ENCODE results near the gene FGF1. TPM values are rescaled to one million over a fixed set of nuclear protein-coding genes. Genes with fewer than 3 reads are reported as not detected.
A peak's percentile ranks its signal among the peaks of the same experiment; 100 is the strongest.

Gene FGF1
- total RNA-seq, 1 experiment from 2014 or later, result 0.03 TPM

DNA sequence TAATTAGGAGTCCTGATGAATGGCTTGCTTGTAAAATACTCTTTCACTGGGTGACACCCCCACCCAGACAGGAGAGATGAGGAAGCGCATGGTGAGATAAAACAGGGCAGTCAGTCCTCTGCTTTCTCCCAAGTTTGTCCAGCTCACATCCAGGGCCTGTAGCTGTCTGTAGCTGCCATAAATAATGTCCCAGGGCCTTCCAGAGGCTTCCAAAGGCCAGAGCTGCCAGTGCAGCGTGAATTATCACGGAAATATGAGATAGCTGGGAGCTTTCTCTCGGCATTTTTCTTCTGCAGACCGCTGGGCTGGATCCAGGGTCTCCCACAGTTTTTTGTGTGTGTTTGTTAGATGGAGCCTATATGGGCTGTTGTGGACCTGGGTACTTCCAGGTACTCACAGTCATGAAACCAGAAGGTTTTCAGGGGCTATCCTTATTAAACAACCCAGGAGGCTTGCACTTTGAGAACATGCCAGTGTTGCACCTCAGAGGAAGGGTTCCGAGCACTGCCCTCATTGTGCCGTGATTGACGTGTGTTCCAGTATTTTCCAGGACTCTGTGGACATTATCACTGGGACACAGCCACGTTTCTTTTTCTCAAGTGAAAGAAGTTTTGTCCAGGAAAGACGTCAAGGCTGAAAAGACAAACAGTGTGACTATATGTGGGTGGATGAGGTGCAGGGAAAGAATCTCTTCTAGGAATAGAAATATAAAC is 117.5 kb downstream of the FGF1 start:
- in situ Hi-C loops (cut with HindIII; ENCODE audit: low sequenced_read_pairs), result no loop called here
- DNase-seq (ENCODE audit: low spot score), result no peak

DNA sequence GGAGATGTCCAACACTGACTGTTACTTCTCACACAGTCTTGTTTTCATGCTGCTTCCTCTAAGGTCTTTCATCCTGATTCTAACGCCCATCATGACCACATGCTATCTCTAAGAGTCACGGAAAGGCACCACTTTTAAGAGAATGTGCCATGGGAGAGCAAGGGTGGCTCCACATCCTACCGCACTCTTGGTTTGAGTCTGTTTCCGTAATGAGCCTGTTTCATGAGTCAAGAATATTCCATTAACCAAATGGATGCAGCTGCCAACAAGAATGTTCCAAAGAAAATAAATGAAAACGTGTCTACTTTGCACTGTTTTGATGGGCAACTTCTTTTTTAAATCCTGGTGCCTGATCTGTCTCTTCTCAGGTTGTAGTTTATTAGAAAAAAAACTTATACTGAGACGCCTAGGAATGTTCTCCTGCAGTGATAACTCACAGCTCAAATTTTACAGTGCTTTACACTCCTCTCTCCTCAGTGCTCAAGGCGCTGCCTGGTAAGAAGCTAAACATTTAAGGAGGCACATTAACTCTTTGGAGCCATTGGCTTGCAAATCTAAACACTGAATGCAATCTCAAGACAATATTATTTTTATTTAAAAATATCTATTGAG is 124.3 kb downstream of the FGF1 start:
- in situ Hi-C loops (cut with HindIII; ENCODE audit: low sequenced_read_pairs), result no loop called here
- no peak for DNase-seq (ENCODE audit: low spot score)

DNA sequence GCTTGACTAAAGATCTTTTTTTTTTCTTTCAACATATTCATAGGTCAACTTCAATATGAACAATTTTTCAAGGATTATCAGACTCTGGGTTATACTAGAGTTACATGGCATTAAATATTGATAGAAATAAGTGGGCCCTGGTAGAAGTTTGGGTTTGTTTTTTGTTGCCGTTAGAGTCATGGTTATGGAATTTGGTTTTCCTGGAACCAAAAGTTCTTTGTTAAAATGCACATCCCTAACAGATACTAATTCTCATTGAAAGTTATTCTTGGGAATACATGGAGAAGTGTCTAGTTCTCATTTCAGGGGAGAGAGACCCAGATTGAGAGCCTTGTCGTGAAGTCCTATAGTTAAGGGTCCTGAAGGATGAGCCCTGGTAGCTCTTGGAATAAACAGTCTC is 124.9 kb downstream of the FGF1 start:
- DNase-seq (ENCODE audit: low spot score), result no peak
- in situ Hi-C loops (cut with HindIII; ENCODE audit: low sequenced_read_pairs), result no loop called here

DNA sequence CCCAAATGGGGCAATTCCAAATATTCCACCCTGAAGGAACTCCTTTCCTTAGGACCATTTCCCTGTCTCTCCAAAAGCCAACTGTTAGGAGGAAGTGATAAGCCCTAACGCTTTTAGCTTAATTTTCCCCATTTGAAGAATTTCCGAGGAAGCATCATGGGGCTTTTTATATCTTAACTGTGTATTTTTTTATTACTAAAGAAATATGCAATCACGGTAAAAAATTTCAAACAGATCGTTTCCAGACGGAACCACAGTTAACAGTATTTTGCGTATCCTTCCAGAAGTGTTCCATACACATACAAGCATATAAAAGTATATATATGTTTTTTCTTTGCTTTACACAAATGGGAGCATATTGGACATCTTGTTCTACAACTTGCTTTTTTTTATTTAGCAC is 133.8 kb downstream of the FGF1 start:
- DNase-seq (ENCODE audit: low spot score), result no peak
- in situ Hi-C loops (cut with HindIII; ENCODE audit: low sequenced_read_pairs), result no loop called here

DNA sequence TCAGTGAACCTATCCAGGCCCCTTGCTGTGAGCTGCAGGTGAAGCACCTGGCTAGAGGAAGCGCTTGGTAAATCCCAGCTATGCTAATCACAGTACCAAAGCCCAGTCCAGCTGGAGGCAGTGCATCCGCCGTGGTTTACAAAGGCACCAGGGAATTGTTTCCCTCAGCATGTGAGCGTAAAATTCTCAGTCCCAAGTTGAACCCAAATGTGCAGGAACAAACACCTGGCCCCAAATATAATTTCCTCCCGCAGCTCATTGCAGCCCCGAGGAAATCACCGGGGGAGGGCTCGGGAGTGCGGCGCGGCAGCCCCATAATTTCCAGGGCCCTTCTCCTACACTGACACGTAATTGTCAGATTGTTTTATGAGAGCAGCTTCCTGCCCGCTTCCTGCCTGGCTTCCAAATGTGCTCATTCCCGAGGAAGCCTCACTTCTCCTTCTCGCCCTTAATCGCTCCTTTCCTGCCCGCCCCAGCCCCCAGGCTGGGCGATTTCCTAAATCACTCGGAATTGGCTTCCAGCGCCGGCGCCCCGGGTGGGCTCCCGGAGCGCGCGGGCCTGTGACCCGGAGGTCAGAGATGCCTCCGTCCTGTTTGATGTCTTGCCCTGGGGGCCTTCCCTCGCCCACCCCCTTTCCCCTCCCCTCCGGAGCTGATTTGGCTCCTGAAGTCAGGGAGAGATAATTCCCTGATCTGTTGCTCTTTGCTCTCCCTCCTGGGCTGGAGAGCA is 134.4 kb downstream of the FGF1 start:
- peak; percentile 66 for DNase-seq (ENCODE audit: low spot score)
- in situ Hi-C loops (cut with HindIII; ENCODE audit: low sequenced_read_pairs), result no loop called here

- DNase-seq (ENCODE audit: low spot score), result no peak
- in situ Hi-C loops (cut with HindIII; ENCODE audit: low sequenced_read_pairs), result no loop called here
Measured at GRCh38 chr5:142550471-142550870, 135.4 kb downstream of the FGF1 start.

DNA sequence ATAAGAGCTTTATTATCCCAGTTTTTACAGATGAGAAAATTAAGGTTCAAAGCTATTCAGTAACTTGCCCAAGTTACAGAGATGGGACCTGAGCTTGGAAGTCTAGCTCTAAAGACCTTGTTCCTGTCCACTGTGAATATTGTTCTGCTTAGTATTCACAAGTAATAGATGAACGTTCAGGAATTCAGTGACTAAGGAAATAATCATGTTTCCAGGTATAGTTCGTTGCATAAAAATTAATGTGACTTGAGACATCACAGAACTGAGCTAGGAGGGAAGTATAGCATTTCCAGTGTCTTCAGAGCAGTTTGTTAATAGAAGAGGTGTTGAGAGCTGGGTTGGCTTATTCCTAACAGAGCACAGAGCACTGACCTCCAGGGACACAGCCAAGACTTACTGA is 136.1 kb downstream of the FGF1 start:
- no peak for DNase-seq (ENCODE audit: low spot score)
- in situ Hi-C loops (cut with HindIII; ENCODE audit: low sequenced_read_pairs), result loop anchor here (10.0 kb wide), 4 partner anchors 155 to 385 kb away; no protein-coding TSS in a partner anchor

DNA sequence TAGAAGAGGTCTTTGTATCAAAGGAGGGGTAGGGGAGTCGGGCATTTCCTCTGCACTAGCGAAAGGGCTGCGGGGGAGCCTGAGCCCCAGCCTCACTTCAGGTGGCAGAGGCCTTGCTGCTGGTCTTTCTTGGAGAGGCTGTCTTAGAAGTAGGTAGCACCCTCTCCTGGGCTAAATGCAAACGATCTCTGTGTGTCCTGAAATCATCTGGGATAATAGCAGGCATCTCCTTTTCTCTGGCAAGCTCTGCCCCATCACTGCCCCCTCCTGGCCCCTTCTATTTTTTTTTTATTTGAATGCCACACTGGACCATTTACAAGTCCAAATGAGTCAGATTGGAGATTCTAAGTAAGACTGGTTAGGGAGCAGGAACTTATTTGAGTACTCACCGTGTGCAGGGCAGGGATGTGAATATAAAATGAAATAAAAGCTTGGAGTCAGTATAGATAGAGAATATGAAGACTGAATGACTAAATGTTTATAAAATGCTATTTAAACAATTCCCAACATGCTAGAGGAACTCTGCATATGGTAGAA is 137.1 kb downstream of the FGF1 start:
- in situ Hi-C loops (cut with HindIII; ENCODE audit: low sequenced_read_pairs), result loop anchor here (10.0 kb wide), 4 partner anchors 154 to 384 kb away; no protein-coding TSS in a partner anchor
- peak; percentile 93 for DNase-seq (ENCODE audit: low spot score)

- no peak for DNase-seq (ENCODE audit: low spot score)
- in situ Hi-C loops (cut with HindIII; ENCODE audit: low sequenced_read_pairs), result loop anchor here (10.0 kb wide), 4 partner anchors 153 to 383 kb away; no protein-coding TSS in a partner anchor
Measured at GRCh38 chr5:142547445-142548380, 138.2 kb downstream of the FGF1 start.

DNA sequence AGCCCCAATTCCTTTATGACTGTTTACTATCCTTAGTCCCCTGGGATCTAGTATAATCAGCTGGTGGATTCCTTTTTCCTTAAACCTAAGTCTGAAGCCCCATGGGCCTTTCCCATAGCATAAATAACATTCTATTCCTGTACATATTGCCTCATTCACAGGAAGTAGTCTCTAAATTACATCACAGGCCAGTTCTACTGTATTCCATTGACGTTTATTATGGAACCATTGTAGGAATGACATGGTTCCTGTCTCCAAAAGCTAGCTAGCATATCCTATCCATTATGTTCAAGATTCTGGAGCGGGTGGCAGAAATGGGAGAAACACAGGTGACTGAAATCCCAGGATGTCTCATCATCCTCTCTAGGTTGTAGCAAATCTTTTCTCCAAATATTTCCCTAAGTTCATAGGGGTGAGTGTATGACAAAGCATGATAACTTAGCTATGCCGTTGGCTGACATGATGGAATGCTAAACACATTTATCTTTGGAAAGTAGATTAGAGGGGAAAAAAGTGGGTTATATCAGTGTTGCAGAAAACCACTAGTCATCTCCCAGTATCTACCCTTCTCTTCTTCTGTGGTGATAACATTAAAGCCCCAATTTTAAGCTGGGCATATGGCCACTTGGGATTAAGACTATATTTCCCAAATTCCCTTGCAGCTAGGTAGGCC is 140.1 kb downstream of the FGF1 start:
- DNase-seq (ENCODE audit: low spot score), result no peak
- in situ Hi-C loops (cut with HindIII; ENCODE audit: low sequenced_read_pairs), result loop anchor here (10.0 kb wide), 4 partner anchors 151 to 381 kb away; no protein-coding TSS in a partner anchor

DNA sequence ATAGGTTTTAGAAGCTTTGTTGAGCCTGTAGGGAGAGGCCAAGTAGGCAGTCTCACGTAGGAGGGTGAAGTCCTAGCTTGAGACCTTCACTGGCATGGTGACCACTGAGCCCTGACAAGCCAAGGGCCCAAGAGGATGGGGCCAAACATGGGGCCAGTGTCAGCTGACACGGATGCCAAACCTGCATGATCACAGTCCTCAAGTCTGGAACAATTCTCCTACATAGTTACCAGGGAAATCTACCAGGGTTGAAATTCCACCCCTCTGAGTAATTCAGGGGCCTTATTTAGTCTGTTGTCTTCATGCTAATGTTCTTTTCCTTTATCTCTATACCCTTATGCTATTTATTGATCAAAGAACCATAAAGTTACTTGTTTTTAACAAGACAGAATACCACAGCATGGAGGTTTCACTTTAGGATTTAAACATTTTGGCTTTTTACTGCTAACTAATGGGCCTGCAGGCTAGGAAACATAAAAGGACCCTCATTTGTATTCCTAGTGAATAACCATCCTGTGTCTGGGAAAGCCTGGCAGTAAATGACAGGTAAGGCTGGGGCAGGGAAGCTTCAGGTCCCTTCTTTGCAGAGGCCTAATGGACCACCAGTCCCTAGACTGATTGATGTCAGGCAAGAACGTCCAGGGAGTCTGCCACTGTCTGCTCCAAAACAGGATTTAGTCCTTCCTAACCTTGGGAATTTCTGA is 140.8 kb downstream of the FGF1 start:
- in situ Hi-C loops (cut with HindIII; ENCODE audit: low sequenced_read_pairs), result loop anchor here (10.0 kb wide), 4 partner anchors 150 to 380 kb away; no protein-coding TSS in a partner anchor
- DNase-seq (ENCODE audit: low spot score), result no peak

DNA sequence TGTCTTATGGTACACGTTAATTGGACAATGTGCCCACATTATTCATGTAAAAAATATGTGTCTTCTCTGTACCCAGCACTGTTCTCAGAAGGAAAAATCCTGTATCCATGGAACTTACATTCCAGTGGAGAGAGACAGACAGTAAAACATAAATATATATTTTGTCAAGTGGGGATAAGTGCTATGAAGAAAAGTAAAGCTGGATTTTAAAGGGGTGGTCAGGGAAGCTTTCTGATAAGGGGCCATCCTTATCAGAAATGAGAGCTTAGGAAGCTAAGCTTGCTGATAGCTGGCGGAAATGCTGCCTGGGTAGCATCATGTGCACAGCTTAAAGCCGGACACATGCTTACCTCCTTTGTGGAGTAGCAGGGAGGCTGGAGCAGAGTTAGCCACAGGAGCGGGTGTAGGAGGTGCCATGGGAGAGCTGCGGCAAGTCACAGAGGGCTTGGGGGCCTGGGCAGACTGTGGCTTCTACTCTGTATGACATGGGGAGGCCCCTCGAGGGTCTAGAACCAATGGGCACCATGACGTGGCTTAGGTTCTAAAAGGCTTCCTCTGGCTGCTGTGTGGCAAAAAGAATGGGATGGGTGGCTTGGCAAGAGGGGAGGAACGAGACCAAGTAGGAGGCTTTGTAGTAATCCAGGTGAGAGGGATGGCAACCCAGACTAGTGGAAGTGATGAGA is 141.7 kb downstream of the FGF1 start:
- in situ Hi-C loops (cut with HindIII; ENCODE audit: low sequenced_read_pairs), result loop anchor here (10.0 kb wide), 4 partner anchors 149 to 379 kb away; no protein-coding TSS in a partner anchor
- no peak for DNase-seq (ENCODE audit: low spot score)

GRCh38 chr5:142542906-142543305 is 143.0 kb downstream of the FGF1 start:
- in situ Hi-C loops (cut with HindIII; ENCODE audit: low sequenced_read_pairs), result loop anchor here (10.0 kb wide), 4 partner anchors 148 to 378 kb away; no protein-coding TSS in a partner anchor
- peak; percentile 76 for DNase-seq (ENCODE audit: low spot score)
